ENCODE measurements around the gene LYRM4.

DNA sequence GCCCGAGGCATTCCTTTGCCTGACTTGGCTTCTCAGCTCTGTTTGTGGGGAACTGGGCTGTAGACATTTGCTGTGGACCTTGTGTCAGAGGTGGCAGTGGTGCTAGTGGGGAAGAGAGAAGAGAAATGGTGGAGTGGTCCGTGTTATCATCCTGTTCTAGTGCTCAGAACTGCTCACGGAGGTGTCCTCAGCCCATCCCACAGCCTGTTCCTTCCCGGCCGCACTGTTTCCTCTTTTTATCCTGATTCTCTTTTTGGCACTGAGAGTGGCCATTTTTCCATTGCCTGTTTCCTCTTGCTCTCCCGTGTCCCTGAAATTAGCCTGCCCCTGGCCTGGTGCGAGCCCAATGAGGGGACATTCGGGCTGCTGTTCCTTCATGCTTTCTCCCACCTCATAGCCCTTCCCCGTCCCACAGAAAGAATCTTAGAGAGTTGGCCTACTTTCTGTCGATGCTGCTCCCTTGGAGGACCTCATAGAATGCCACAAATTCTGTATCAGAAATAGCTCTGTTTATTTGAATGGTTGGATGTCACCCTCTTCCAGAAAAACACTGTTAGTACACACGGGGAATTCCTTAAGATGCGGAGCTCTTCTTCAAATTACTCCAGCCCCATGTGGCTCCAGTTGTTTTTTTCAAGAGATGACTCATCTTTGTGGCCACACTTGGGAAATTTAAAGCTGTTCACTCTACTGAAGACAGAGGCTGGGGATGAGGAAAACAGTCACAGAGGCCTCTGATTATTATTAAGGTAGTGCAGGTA, 26.6 kb upstream of the LYRM4 start:
- peak in 1 of 2 donors; percentile 17 for TF ChIP-seq CTCF (conservative IDR thresholded peaks at IDR 0.05 in 1 of 2, IDR thresholded peaks at IDR 0.05 in 1 of 2; ENCODE audit: low read depth in 1 of 2, low read length in 2 of 2)
- no peak for TF ChIP-seq EZH2 (IDR thresholded peaks at IDR 0.05; ENCODE audit: low read length, missing control alignments)
